NT2/D1 (cell line): ENCODE results near the gene TENT4A.

Experiments
- SUZ12 ChIP-seq: IDR thresholded peaks from 2 replicates; pipeline ENCODE4 v1.6.1; 2011; ENCODE audit not compliant: insufficient read length, insufficient read depth; ENCODE audit errors: extremely low read depth
- YY1 ChIP-seq: IDR thresholded peaks from 2 replicates; pipeline ENCODE4 v1.6.1; 2011; ENCODE audit not compliant: insufficient read length, insufficient read depth
- ZNF274 ChIP-seq: IDR thresholded peaks from 2 replicates; pipeline ENCODE4 v1.6.1; 2011; ENCODE audit warnings: mild to moderate bottlenecking, low read depth, low read length

DNA sequence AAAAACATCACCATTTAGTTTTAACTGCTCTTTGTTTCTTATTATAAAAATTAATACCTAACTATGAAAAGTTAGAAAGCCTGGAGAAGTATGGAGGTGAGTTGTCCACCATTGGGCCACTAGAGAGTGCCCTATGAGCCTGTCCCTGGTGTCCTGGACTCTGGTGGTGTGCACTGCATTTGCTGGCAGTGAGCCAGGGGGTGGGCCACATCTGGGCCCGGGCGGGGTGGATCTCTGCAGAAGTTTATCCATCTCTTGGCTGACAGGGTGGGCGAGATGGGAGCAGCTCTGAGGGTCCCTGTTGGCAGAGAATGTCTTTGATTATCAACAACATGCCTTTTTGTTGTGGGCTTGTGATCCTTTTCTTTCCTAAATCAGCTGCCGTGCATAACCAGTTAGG lies 8.2 kb downstream of the TENT4A start:
- TF ChIP-seq YY1 (no peak), SUZ12 (no peak), ZNF274 (no peak)
